HG02610 (cell line): ENCODE results near the gene AXIN1.

Experiments used
- ATAC-seq: cut with Tn5 transposase; IDR thresholded peaks from one replicate; pipeline ENCODE4 v1.9.1; 2021; ENCODE audit warnings: mild to moderate bottlenecking, moderate library complexity; ENCODE audit not compliant: unreplicated experiment

AXIN1 gene

GRCh38 chr16:305916-306626, 46.5 kb downstream of the AXIN1 start:
- ATAC-seq: no peak

GRCh38 chr16:303760-304505, 48.6 kb downstream of the AXIN1 start:
- no peak for ATAC-seq

DNA sequence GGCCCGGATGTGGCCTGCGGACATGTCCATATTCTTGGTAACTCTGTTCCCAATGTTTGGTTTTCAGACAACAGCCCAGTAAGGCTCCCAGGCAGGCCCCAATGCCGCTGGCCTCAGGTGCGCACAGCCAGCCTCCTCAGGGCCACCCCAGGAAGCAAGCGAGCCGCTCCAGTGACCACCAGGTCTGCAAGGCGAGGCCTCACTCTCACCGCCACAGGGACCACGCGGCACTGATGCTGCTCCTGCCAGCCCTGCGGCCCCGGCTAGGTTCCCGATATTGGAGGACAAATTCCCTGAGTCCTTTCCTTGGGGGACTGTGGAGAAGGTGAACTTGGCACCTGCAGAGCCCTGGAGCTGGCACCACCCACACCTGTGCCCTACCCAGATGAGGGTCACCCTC, 50.6 kb downstream of the AXIN1 start:
- ATAC-seq: no peak

GRCh38 chr16:301235-301634, 51.3 kb downstream of the AXIN1 start:
- no peak for ATAC-seq

GRCh38 chr16:297832-298231, 54.7 kb downstream of the AXIN1 start:
- ATAC-seq: no peak

- ATAC-seq: no peak
Observed at GRCh38 chr16:296806-297510, 55.6 kb downstream of the AXIN1 start.

GRCh38 chr16:296276-296675, 56.2 kb downstream of the AXIN1 start:
- no peak for ATAC-seq

DNA sequence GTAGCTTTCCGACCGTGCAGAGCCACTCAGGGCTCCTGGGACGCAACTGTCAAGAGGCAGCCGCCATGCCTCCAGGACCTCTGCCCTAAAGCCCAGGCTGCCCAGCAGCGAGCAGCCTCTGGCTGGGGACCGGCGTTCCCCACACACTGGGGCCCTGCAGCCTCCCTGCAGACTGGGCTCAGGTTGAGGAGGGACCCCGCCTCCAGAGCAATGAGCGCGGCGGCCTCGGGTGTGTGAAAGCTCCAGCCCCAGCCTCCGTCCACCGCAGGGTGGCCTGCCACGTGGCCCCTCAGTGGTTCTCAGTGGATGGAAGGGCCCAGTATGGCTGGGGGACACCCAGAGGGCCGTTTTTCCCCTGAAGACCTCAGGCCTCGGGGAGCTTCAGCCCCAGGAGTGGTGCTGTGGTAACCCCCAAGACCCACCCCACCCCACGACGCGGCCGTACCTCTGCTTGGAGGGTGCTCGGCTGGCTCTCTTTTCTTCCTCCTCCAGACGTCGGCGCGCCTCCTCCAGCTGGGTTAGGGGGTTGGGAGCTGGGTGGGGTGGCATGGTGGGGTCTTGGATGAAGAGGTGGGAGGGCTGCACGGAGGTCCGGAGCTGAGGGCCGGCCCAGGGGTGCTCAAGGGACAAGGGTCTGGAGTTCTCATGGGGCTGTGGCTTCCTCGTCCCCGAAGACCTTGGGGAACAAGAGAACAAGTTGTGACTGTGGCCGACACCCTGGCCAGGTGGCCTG, 59.3 kb downstream of the AXIN1 start:
- no peak for ATAC-seq

DNA sequence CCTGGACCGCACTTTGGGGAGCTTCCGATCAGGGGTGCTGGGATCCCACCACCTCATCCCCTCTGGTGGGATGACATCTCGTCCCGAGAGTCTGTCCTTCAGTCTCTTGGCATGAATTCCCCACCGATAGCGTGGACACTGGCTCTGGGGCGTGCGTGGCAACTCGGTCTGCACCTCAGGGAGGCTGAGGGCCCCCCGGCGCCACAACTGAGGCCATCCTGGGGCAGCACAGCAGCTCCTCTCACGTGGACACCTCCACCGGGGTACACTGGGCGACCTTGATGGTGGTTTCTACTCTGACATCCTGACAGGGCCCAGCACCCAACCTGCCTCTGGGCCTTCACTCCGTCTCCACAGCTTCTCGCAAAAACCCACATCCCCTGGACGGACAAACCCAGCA, 61.0 kb downstream of the AXIN1 start:
- ATAC-seq: no peak

DNA sequence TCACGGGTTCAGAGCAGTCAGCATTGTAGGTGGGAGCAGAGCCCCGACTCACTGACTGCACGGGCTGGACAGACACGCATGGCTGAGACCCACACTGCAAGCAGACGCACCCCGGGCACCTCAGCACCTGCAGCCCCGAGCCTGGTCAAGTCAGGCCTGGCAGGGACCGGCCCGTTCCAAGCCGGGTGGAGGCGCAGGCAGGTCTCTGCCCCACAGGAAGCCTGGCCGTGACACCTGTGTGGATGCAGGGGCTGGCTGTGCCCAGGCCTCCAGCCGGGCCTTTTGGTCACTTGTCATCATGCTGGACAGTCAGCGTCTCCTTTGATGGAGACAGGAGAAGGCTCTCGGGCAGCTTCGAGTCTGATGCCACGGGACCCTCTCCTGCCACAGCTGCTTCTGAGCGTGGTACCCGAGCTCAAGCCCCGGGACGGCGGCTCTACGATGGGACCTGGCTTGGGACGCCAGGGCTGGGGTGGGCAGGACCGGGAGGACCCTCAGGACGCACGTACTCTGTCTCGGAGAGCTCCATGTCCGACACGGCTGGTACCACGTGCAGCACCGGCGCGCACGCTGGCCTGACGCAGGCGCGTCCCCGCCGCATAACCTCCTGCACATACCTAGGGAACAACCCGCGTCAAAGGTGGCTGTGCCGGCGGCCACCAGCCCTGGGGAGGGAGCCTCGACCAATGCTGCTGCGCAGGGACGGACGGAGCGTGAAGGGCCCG, 61.7 kb downstream of the AXIN1 start:
- no peak for ATAC-seq

- no peak for ATAC-seq
Observed at GRCh38 chr16:290015-290680, 62.4 kb downstream of the AXIN1 start.

GRCh38 chr16:289395-289997, 63.0 kb downstream of the AXIN1 start:
- ATAC-seq: no peak

GRCh38 chr16:287981-288920, 64.3 kb downstream of the AXIN1 start:
- no peak for ATAC-seq

DNA sequence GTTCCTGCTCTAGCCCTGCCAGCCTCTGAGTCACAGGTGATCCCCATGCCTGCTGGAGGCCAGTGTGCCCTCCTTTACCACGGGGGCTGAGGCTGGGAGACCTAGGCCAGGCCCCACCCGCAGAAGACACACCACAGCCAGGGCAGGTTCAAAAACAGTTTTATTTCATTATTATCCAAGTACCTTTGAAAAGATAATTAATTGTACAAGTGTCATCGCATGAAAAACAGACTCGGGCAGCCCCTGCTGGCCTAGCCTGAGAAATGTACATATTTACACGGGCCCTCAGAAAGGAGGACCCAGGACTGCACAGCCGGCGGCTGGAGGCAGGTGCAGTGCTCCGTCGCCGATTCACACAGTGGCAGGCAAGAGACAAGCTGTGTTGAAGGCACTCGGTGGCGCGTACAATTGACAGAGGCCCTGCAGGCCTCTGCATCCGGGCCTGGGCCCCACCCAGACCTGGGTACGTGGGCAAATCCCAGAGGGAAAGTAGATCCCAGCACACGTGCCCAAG, 65.2 kb downstream of the AXIN1 start:
- no peak for ATAC-seq

DNA sequence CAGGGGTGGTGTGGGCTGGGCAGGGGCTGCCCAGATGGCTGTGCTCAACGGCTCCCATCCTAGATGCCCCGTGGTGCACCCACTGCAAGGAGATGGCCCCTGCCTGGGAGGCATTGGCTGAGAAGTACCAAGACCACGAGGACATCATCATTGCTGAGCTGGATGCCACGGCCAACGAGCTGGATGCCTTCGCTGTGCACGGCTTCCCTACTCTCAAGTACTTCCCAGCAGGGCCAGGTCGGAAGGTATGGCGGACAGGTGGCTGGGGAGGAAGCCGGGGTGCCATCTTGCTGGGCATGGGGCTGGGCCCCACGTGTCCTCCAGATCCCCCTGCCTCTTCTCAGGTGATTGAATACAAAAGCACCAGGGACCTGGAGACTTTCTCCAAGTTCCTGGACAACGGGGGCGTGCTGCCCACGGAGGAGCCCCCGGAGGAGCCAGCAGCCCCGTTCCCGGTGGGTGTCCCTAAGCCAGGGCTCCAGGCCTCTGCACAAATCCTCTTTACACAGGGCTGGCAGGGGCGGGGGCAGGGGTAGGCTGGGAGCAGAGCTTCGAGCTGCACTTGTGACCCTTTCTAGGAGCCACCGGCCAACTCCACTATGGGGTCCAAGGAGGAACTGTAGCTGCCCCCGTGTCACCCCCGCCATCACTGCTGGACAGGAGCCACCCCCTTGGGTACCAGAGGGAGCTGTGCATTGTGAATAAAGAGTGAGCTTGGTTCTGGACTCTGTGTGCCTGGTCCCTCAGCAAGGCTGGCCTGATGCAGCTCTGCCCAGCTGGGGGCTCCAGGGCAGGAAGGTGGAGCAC, 65.8 kb downstream of the AXIN1 start:
- ATAC-seq: no peak

- no peak for ATAC-seq
Observed at GRCh38 chr16:285146-286055, 67.1 kb downstream of the AXIN1 start.
